Glomerular visceral epithelial cell (primary cell): ENCODE data around the gene INHBA.

Source experiments
- DNase-seq: peaks from one replicate; pipeline ENCODE4 v3.0.0-alpha.2; 2016; ENCODE audit errors: extremely low spot score

Gene INHBA

DNA sequence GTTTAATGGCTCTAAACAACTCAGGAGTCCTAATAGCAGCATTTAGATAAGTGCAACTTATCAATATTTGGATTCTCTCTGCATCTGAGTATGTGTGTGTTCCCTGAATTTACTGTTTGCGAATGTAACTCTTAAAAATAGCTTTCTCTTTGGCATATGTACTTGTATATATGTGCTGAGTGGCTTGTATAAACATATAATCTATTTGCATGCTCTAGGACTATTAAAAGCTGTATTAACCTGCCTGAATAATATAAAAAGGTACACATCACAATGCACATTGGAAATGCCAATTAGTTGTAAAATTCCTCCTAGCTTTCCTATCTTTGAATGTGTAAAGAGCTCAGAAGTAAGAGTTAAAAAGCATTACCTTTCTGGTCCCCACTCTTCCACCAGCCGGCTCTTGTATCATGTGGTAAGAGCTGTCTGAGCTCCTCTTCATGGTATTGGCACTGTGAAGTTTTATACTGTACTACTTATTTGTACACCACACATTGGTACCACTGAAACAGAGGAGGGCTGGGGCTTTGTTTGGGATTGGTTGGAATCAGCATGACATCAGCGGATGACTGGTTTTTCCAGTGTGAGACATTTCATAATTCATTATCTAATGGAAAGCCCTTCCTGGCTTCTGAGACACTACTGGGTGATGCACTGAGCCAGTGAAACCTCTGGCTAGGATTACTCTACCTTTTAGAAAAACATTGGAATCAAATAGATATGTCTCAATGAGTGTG is at the start of gene INHBA:
INHBA (minus strand) TSS at position 456 of the 737 bp plus-strand sequence. CDS start 2,716 bp downstream, outside the sequence.
- peak; percentile 95 for DNase-seq

DNA sequence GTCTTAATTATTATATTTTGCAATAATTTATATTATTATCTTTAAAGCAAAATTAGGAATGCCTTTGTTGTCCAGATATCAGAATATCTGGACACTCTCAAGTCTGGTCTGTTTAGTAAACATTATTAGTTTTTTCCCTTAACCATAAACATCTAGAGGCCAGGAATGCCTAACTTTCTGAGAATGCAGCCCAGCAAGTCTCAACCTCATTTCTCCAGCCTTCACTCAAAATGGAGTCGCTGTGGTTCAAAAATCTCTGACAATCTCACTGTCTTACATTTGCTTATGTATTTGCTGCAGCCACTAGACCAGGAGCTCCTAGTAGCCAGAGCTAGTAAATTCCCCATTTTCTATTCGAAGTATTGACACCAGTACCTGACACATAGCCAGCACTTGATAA is 49.7 kb upstream of the INHBA start:
- DNase-seq, result no peak

DNA sequence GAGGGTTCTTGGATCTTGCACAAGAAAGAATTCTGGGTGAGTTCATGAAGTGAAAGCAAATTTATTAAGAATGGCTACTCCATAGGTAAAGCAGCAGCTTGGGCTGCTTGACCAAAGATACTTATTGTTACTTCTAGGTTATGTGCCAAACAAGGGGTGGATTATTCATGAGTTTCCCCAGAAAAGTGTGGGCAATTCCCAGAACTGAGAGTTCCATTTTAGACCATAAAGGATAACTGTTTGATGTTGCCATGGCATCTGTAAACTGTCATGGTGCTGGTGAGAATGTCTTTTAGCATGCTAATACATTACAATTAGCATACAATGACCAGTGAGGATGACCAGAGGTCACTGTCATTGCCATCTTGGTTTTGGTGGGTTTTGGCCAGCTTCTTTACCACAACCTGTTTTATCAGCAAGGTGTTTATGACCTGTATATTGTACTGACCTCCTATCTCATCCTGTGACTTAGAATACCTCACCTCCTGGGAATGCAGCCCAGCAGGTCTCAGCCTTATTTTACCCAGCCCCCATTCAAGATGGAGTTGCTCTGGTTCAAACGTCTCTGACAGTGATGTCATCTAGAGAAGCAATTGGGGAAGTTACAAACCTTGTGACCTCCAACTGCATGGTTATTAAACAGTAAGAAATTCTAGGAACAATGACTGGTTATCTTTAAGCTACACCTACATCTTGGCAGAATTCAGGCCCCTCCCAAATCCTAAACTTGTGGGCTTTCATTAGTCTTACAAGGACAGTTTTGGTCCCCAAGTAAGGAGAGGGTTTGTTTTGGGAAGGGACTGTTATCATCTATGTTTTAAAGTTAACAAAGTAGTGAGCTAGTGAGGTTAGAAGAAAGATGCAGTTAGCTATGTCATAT is 48.0 kb upstream of the INHBA start:
- DNase-seq, result no peak

DNA sequence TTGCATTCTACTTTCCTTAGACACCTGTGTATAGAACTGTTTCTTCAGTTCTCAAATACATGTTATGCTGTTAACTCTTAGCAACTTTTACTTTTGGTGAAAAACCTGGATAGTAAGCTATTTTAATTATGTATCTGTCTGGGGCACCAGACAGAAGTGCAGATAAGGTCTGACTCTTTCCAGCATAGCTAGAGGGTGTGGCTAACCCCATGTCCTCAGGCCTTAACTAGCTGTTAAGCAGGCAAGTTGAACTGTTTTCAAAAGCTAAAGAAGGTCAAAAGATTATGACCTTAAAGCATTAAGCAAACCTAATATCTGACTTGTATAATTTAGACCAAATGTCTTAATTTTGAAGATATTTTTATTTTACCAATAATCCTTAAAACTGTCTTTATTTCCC is 45.1 kb upstream of the INHBA start:
- DNase-seq, result no peak

DNA sequence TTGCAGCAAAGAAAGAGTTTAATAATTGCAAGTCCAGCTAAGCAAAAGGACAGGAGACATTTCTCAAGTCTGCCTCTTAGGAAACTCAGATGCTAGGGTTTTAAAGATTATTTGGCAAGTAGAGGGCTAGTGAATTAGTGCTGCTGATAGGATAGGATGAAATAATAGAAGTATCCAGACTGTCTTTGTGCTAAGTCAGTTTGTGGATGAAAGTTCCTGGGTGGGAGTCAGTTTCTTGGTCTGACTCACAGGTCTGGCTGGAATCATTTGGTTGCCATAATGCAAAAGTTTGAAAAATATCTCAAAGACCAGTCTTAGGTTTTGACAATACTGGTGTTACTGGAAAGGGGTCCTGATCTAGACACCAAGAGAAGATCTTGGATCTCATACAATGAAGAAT is 42.6 kb upstream of the INHBA start:
- no peak for DNase-seq

DNA sequence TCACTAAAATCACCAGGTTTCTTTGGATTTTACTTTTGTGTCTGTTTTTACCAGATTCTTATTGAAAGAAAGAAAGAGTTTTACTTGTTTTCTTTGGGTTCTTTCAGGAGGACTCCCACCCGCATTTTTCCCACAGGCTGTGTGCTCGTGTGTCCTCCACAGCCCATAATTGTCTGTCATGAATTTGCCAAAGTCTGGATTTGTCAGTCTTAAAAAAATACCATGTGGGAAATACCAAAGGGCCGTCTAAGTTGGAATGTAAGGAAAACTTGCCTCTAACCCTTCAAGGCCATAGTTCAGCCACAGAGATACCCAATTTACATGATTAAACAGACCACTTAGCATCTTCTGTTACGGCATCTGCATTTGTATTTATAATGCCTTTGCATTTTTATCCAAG is 41.3 kb upstream of the INHBA start:
- no peak for DNase-seq

DNA sequence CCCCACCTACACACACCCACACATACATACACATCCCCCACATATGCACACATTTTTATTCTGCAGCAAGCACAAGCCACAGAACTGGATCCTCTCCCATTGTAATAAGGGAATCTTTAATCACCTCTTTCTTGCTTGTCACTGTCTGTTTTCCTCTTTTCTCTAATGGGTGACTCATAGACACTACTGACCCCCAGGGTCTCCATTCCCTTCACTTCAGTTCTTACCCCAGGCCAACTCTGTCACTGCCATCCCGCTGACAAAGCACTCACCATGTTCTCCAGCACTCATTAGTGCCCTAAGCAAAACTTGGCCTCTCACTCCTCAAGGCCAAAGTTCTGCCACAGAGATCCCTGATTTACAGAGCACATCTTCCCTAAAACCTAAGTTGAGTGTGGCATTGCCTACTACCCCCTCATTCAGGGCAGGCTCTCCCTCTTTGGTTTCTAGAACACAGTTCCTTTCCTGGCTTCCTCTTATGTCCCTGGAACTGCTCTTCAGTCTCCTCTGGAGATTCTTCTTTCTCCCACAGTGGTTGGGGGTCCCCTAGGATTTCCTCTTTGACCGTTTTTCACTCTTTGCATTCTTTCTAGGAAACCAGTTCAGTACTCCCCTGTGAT is 39.6 kb upstream of the INHBA start:
- DNase-seq, result no peak

DNA sequence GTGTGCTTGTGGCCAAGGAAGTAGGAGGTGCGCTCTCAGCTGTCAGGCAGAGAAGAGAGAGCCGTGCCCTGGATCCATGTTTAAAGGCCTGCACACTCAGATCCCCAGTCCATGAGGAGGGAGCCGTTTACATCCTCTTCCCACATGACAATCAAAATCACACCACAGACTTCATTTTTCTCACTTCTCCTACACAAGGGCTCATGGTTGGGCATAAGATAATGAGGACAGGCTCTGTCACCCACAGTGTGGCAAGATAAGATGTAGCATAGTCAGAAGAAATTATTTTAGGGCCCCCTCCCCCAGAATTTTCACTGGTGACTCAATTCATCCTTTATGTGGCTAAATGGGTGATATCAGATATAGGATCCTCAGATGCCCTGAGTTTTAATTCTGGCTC is 35.9 kb upstream of the INHBA start:
- DNase-seq, result no peak

DNA sequence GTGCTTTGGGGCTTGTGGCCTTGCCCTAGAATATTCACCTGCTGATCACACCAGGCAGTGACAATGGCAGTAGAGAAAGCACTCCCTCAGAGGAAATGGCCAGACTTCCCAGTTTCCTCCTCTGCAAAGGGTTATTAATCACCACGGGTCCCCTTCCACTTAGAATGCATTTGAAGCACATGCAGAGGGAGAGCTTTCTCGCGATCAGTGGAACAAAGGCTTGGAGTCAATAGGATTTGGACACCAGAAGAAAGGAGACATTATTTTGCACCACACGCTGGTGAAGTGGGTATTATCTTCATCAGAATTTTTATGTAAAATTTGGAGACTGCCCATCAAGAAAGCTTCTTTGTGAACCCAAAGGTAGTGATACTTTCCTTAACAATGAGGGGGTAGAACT is 35.4 kb upstream of the INHBA start:
- no peak for DNase-seq

DNA sequence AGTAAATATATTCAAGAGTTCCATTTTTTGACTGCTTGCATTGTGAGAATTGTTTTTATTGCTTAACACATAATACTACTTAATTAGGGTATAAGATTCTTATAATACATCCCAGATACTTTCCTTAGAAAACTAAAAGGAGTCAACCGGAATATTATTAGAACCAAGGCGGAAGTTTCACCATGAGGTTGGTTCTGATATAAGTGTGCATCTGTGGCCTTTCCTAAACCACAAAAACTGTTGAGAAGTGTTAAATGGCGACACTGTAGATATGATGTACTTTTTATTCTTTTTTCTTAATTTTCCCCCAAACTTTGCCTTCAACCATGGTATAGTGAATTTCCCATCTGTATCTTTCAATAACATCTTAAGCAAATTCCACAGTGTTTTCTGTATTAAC is 32.3 kb upstream of the INHBA start:
- DNase-seq, result no peak

DNA sequence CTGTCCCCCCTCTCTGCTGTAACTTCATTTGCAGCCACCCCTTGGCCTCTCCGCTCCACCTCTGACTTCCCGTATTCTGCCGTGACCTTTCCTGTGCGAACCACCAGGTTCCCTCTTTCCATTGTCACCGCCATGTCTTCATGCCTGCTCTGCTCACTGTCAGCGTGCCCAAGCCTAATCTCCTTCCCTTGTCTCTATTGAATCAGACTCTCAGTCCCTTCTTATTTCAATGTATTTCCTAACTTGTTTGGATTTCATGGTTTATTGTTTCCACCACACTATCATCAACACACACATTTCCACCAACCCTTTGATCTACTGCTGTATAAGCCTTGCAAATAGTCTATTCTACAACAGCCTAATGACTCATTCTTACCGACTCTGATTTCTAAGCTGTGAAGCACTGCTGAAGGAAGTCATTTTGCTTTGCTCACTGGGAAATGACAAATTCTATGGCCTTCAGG is 30.0 kb upstream of the INHBA start:
- DNase-seq, result no peak

DNA sequence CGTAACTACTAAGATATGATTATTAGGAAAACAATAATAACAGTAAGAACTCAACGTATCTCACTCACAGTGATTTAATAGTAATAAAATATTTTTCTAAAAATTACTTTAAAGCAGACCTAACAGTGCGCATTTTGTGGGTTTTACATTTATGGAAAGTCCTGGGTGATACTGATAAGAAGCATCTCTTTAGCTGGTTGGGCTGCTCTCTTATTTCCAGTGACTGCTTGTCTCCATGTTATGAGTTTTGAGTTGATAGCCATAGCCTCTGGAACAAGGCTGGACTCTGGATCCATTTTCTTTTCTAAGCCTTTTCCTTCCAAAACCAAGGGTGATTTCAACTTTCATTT is 29.5 kb upstream of the INHBA start:
- no peak for DNase-seq

DNA sequence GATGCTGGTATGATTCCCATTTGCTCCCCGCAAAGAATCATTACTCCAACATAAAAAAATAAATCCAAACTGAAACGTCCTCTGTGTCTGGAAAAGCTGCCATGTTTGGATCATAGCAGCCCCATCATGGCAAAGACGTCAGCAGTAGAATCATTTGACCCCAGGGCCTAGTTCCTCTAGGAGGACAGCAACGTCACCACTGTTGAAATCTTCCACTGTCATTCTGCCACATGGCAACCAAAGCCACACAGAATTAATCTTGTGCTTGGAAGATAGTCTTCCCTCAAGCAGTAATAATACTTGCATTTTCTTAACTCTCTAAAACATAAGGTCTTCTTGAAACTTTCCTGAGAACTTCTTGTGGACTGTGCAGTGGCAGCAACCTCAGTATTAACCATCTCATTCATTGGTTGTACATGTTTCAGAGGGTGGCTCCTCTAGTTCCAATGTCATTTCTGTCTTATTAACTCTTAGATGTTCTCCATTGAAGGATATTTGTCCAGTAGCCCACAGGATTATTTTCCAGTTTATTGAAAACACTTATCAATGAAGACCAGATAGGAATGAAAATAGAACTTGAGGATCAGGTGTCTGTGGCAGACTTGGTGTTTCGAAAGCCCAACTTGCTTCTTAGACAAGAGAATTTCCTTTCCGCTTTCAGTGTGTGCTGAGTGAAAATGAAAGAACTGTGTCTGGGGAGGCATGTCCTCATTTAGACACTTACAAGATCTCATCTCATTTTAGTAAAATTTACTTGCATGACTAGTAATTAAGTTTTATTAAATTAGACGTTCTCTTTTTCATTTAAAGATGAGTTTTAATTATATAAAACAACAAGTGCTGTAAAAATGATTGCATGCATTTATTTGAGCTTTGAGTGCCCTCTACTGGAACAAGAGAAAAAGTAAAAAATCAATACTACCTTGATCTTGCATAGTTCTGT is 28.9 kb upstream of the INHBA start:
- DNase-seq, result no peak

DNA sequence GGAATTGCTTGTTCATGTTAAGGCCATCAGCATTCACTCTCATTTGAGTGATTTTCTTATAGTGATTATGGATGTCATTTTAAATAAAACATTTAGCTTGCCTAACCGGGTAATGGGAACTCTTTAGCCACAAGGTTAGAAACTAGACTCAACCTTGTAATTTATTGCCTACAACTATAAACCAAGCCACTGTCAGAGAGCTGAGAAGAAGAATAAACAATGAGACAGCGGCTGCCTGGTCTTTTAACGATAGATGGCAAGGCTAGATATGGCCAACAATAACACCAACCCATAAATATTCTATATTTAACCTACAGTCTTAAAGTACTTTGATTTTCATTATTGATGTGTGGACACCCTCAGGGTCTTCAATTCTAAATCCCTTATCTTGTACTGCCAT is 27.8 kb upstream of the INHBA start:
- no peak for DNase-seq

DNA sequence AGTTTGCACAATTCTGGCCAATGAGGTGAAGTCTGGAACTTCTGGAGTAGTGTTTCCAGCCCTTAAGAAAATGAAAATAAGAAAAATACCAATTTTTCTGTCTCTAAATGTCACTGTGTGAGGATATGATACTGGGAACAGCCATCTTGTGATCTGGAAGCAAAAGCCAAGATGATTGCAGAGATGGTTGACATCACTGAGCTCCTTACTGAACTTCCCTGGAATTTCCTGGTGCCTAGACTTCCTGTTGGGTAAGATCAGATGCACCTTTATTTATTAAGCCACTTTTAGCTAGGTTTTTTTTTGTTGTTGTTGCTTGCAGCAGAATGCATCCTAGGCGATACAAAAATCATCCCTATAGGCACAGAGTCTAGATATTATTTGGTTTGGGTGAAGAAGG is 27.3 kb upstream of the INHBA start:
- no peak for DNase-seq

DNA sequence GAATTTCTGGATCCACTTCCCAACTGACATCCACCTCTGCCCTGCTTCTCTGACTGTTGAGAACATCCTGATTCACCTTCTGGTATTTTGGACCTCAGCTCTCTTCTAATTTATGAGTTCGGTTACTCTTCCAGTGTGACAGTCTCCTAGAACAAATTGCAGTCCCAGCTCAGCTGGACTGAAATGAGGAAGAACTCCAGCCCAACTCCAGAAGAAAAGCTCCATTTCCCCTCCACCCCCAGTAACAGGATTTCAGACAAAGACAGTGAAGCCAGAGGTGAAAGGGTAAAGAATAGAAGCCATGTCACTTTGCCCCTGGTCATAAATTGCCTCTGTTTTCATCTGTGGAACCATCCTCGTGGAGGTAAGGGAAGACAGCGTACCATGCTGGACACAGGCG is 26.2 kb upstream of the INHBA start:
- no peak for DNase-seq

DNA sequence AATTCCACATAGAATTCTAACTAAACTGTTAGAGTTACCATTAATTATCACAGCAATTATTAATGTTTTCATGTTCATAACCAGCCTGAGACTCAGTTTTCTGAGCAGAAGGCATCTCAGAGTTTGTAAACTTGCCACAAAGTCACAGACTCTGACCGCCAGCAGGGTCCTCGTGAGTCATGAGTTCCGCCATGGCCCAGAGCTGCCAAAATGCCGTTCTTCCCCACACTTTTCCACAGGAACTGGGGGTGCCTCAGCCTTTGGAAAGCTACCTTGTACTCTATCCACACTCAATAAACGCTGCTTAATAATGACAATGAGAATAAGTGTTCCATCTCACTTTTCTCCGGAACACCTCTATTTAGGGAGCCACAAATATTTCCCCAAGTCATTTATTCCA is 22.1 kb upstream of the INHBA start:
- DNase-seq, result no peak

DNA sequence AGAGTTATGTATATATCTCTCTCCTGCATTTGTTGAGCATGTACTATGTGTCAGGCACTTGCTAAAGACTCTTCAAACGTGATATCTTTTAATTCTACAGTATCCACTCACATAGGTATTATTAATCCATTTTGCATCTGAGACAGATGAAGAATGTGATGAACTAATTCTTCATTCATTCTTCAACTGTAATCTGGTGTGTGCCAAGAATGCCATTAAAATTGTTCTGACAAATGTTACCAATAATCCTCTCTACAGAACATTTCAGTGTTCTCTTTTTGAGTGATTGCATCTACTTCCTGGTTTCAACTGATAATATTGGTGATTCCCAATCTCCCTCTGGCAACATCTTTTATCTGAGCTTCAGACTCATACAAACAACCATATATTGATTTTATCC is 18.0 kb upstream of the INHBA start:
- DNase-seq, result no peak

DNA sequence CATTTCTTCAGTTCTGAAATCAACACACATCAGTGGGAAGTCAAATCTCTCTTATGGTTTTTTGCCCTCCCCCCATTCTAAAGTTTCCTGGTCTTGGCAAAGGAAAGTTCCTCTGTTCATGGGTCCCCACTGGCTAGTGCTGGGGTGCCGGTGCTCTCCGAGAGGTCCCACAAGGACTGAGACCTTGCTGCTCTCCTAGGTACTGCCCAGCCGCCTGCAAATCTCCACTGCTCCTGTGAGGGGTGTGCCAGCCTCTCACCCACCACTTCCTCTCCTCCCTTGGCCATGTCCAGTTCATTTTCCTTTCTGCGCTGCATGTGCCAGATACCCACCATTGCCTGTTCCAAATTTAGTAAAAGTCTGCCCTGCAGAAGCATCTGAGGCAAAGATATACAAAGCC is 17.2 kb upstream of the INHBA start:
- DNase-seq, result no peak

DNA sequence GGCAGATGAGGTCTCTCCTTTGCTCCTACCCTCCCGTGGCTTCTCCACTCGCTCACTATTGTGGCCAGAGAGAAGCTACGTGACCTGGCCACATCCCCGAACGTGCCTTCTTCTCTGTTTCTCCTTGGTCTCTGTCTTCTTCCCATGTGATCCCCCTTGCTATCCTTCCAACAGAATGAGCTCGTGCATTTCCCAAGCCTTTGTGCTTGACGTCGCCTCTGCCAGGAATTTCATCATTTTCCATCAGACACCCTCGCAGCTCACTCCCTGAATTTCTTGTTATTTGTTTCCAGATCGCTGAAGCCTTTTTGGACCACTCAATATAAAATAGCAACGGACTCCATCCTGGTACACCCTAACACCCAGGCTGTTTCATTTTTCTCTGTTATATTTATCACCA is 13.8 kb upstream of the INHBA start:
- no peak for DNase-seq

DNA sequence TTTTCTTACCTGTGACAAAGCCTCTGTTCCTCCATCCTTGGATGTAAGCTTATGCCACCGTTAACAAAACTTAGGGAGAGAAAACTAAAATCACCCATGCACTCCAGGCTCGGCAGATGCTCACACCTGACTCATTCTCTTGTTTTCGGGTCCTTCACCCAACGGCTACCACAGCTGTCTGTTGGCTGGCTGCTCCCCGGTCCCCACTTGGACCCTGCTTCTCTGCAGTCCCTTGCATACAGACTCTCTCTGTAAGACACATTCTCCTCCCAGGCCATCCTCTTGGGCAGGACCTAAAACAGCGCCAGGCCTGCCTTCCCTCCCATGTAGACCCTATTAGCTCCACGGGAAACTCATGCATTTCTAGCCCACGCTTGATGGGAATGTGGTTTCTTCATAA is 12.1 kb upstream of the INHBA start:
- DNase-seq, result no peak
